Kidney (tissue), 14 donors: ENCODE results near the gene KRT6A. TPM values are rescaled to one million over a fixed set of nuclear protein-coding genes. Genes with fewer than 3 reads are reported as not detected.

Experiments
- DNase-seq, 5 donors: peaks; one replicate each; pipeline ENCODE4 v3.0.0-alpha.2; 2013 to 2020
- FAIRE-seq: peaks from 2 replicates; lab custom pipeline; 2012; peaks lifted over from hg19 to GRCh38; lab: Jason Lieb, UNC
- H3K27ac ChIP-seq, 2 donors: one replicate each; pipeline ENCODE4 v1.7.0; 2013; ENCODE audit warnings: low read depth in 2 of 2, low read length in 2 of 2, inconsistent platforms in 1 of 2
- H3K27me3 ChIP-seq: one replicate; pipeline ENCODE4 v1.7.1; 2013; ENCODE audit warnings: low read length, inconsistent platforms; ENCODE audit not compliant: control insufficient read depth, insufficient read depth
- H3K36me3 ChIP-seq, 3 donors: one replicate each; pipeline versions ENCODE4 v1.7.0 to v1.7.1; 2013; ENCODE audit warnings: low read length in 3 of 3, control low read depth in 1 of 3, inconsistent platforms in 1 of 3; ENCODE audit not compliant: insufficient read depth in 3 of 3, control insufficient read depth in 2 of 3
- H3K4me1 ChIP-seq, 3 donors: one replicate each; pipeline versions ENCODE4 v1.7.0 to v1.7.1; 2013; ENCODE audit warnings: low read length in 3 of 3, inconsistent platforms in 1 of 3, low read depth in 1 of 3; ENCODE audit not compliant: control insufficient read depth in 2 of 3, insufficient read depth in 2 of 3
- H3K4me3 ChIP-seq, 3 donors: one replicate each; pipeline versions ENCODE4 v1.7.0 to v1.8.1; 2013; ENCODE audit warnings: low read length in 3 of 3, control low read depth in 1 of 3, inconsistent platforms in 1 of 3
- H3K9ac ChIP-seq, 3 donors: one replicate each; pipeline versions ENCODE4 v1.7.0 to v1.7.1; 2013; ENCODE audit warnings: low read length in 3 of 3, control low read depth in 1 of 3, inconsistent platforms in 1 of 3
- H3K9me3 ChIP-seq, 3 donors: one replicate each; pipeline versions ENCODE4 v1.7.0 to v1.7.1; 2013; ENCODE audit warnings: low read length in 3 of 3, control low read depth in 1 of 3, inconsistent platforms in 1 of 3; ENCODE audit not compliant: control insufficient read depth in 2 of 3, insufficient read depth in 1 of 3
- intact Hi-C: fragments of 100-400 bp; cut with DNase I; formaldehyde crosslinking; loops from one replicate; pipeline ENCODE4 v1.11.1; 2022
- polyA plus RNA-seq: library from polyadenylated mRNA; stranded (reverse); fragments of 350-450 nt; fragmentation: Illumina TruSeq; extraction: RNeasy Lipid Tissue Mini Kit (QIAGEN cat#74804); gene quantifications from one replicate; pipeline ENCODE4 v1.2.3, GENCODE V29; 2014; ENCODE audit warnings: low read depth, low replicate concordance; ENCODE audit not compliant: insufficient read depth
- total RNA-seq: library from RNA; stranded (reverse); fragmentation: NEBNext Ultra II Directional; extraction: Animal tissue kit (Norgen Biotek cat#: 25700); gene quantifications from one replicate; pipeline ENCODE4 v1.2.1, GENCODE V29; 2021
- TF ChIP-seq, protein P1 (sequence below): IDR thresholded peaks from 3 replicates; pipeline ENCODE4 v1.5.1; 2012; ENCODE audit warnings: mild to moderate bottlenecking, moderate library complexity, borderline replicate concordance; ENCODE audit not compliant: insufficient read depth; ENCODE audit errors: extremely low read depth
- donor health status: control.
- donor health status: control.
- donor health status: control.
- donor health status: control.
- donor health status: control.
- donor health status: DM: yes; HTN: yes; CAD: no.
- donor health status: Normal renal cell carcinoma (clear cell type).

The KRT6A gene
- total and polyA plus RNA-seq, 2 donors from 2014 or later, result not detected

- no peak overlapping the region for H3K4me3 ChIP-seq
- no peaks in the 10 kb centered on the region for H3K27me3 ChIP-seq
- no peaks in the 10 kb centered on the region for H3K4me1 ChIP-seq
- FAIRE-seq (no peak), DNase-seq (no peak)
- H3K9ac ChIP-seq, result no peak overlapping the region
- no peaks in the 10 kb centered on the region for H3K9me3 ChIP-seq
- no peaks in the 10 kb centered on the region for H3K36me3 ChIP-seq
- no peak overlapping the region for H3K27ac ChIP-seq
- intact Hi-C loops, result no loop called here
- TF ChIP-seq, protein P1, sequence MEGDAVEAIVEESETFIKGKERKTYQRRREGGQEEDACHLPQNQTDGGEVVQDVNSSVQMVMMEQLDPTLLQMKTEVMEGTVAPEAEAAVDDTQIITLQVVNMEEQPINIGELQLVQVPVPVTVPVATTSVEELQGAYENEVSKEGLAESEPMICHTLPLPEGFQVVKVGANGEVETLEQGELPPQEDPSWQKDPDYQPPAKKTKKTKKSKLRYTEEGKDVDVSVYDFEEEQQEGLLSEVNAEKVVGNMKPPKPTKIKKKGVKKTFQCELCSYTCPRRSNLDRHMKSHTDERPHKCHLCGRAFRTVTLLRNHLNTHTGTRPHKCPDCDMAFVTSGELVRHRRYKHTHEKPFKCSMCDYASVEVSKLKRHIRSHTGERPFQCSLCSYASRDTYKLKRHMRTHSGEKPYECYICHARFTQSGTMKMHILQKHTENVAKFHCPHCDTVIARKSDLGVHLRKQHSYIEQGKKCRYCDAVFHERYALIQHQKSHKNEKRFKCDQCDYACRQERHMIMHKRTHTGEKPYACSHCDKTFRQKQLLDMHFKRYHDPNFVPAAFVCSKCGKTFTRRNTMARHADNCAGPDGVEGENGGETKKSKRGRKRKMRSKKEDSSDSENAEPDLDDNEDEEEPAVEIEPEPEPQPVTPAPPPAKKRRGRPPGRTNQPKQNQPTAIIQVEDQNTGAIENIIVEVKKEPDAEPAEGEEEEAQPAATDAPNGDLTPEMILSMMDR, result no peak
Measured at GRCh38 chr12:52540531-52540930, 47.5 kb upstream of the KRT6A start.

DNA sequence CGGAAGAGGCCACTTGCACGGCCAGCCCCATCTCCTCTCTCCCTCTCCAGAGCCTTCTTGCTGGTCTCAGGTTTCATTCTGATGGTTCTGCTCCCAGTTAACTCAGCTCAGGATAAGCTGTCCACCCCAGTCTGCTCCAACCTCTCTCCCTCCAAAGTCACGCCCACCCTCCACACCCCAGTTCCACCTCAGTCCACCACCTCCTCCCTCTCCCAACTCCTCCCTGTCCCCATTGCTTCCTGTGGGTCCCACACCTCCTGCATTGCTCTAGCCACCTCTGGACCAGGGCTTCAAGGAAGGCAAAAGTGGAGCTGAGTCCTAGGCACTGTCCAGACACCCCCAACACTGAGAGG is 46.7 kb upstream of the KRT6A start:
- no peak for DNase-seq
- TF ChIP-seq, protein P1, result no peak
- no peak for FAIRE-seq
- no peaks in the 10 kb centered on the region for H3K9me3 ChIP-seq
- no peak overlapping the region for H3K4me3 ChIP-seq
- H3K4me1 ChIP-seq, result no peaks in the 10 kb centered on the region
- H3K27me3 ChIP-seq, result no peaks in the 10 kb centered on the region
- no peaks in the 10 kb centered on the region for H3K36me3 ChIP-seq
- H3K9ac ChIP-seq, result no peak overlapping the region
- intact Hi-C loops, result no loop called here
- no peak overlapping the region for H3K27ac ChIP-seq

DNA sequence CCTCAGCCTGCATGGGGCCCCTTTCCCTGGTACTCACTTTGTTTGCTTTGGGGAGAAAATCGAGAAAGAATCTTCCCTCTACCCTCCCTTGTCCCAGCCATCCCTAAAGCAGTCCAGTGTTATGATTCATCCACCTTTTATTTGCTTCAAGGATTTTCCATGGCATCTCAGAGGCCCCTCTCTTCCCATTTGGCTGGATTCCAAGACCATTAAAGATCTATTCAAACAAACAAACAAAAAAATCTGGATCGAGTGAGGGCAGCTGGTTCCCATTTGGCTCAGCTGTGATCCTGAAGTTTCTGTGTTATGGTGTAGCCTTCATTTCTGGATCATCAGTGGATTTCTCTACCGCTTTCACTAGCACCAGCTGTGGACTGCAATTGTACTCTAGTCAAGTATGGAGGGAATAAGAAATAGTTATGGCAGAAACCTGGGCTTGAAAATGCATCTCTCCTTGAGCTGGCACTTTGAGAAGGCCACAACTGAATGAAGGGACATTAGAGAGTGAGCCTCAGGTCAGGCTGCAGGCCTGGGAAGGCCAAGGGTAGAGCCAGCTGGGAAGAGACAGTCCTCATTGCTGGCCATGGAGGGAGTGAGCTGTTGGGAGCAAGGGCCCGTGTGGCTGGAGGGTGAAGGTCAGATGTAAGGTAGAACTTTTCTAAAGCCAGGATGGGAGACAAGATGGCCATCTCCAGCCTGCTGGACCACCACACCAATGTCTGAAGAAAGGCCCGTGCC is 46.2 kb upstream of the KRT6A start:
- peak in 2 of 5 donors; percentile 30 to 71 for DNase-seq

More for the DNA sequence above, 46.2 kb upstream of the KRT6A start:
- Histone ChIP-seq H3K9me3 (no peaks in the 10 kb centered on the region), H3K4me1 (no peaks in the 10 kb centered on the region), H3K9ac (no peak overlapping the region), H3K27ac (no peak overlapping the region), H3K36me3 (no peaks in the 10 kb centered on the region), H3K4me3 (no peak overlapping the region), H3K27me3 (no peaks in the 10 kb centered on the region)
- no peak for FAIRE-seq
- intact Hi-C loops, result no loop called here
- TF ChIP-seq, protein P1, result no peak
